ENCODE results near the gene HCFC1R1. TPM values are rescaled to one million over a fixed set of nuclear protein-coding genes. Genes with fewer than 3 reads are reported as not detected.

Gene HCFC1R1
- total RNA-seq, 4 donors from 2014 or later, result 17.8 to 30.9 (median 27.9) TPM

GRCh38 chr16:3038896-3039295 is 15.2 kb upstream of the HCFC1R1 start:
- TF ChIP-seq CTCF (IDR thresholded peaks at IDR 0.05; ENCODE audit: low read depth), result no peak

- TF ChIP-seq CTCF (IDR thresholded peaks at IDR 0.05; ENCODE audit: low read depth), result no peak
These were observed 14.5 kb upstream of the HCFC1R1 start for GRCh38 chr16:3038256-3038655.

GRCh38 chr16:3036726-3037315 is 13.1 kb upstream of the HCFC1R1 start, which contains the start of gene BICDL2:
Gene BICDL2, minus strand, starts transcription at chr16:3036944. Its CDS starts 1,448 bp downstream, at chr16:3035496.
- TF ChIP-seq CTCF (IDR thresholded peaks at IDR 0.05; ENCODE audit: low read depth), result no peak

GRCh38 chr16:3035972-3036725 is 12.4 kb upstream of the HCFC1R1 start:
- TF ChIP-seq CTCF (IDR thresholded peaks at IDR 0.05; ENCODE audit: low read depth), result no peak

- TF ChIP-seq CTCF (IDR thresholded peaks at IDR 0.05; ENCODE audit: low read depth), result no peak
These were observed 11.7 kb upstream of the HCFC1R1 start for GRCh38 chr16:3035289-3035971.

- TF ChIP-seq CTCF (IDR thresholded peaks at IDR 0.05; ENCODE audit: low read depth), result no peak
These were observed 8.9 kb upstream of the HCFC1R1 start for GRCh38 chr16:3032624-3033023.

All from subcutaneous adipose tissue (tissue), 4 donors.